Lower lobe of right lung (tissue), 2 donors: Measurements from ENCODE around the gene CASP9. TPM values are rescaled to one million over a fixed set of nuclear protein-coding genes. Genes with fewer than 3 reads are reported as not detected.
"Not testable (repeated sequence)": the region's sequence is repeated elsewhere in the genome, so short reads cannot be mapped to it uniquely, and the experiment has no call there.

Experiments
- ATAC-seq, 2 donors: fragments of 200-7000 bp; cut with Tn5 transposase; one replicate each; pipeline ENCODE4 v1.9.1; 2020 to 2022; ENCODE audit warnings: mild to moderate bottlenecking in 2 of 2, moderate library complexity in 2 of 2
- DNase-seq: peaks from one replicate; pipeline ENCODE4 v3.0.0-alpha.2; 2020
- H3K27ac ChIP-seq: fragments of 200-600 bp; one replicate; pipeline ENCODE4 v1.8.0; 2022
- H3K27me3 ChIP-seq: fragments of 200-600 bp; one replicate; pipeline ENCODE4 v1.8.0; 2022; ENCODE audit warnings: low read depth
- H3K36me3 ChIP-seq: fragments of 200-600 bp; one replicate; pipeline ENCODE4 v1.8.0; 2022; ENCODE audit warnings: mild to moderate bottlenecking
- H3K4me1 ChIP-seq: fragments of 200-600 bp; one replicate; pipeline ENCODE4 v1.8.0; 2022
- H3K4me3 ChIP-seq: fragments of 200-600 bp; one replicate; pipeline ENCODE4 v1.8.0; 2022; ENCODE audit warnings: mild to moderate bottlenecking
- H3K9me3 ChIP-seq: fragments of 200-600 bp; one replicate; pipeline ENCODE4 v1.8.0; 2022
- intact Hi-C: fragments of 100-400 bp; cut with DNase I; formaldehyde crosslinking; loops from one replicate; pipeline ENCODE4 v1.11.0; 2022
- total RNA-seq: library from RNA; stranded (reverse); fragmentation: NEBNext Ultra II Directional; extraction: Animal tissue kit (Norgen Biotek cat#: 25700); gene quantifications from one replicate; pipeline ENCODE4 v1.2.1, GENCODE V29; 2021
- TF ChIP-seq, protein P1 (sequence below): fragments of 200-600 bp; IDR thresholded peaks from one replicate; pipeline ENCODE4 v1.8.0; 2022; ENCODE audit warnings: antibody characterized with exemption, mild to moderate bottlenecking
- donor health status: DM: no; HTN: yes; CAD: no; lungs with severe emphysema.

Gene CASP9
- total RNA-seq, 1 donor from 2014 or later: 16.4 TPM

DNA sequence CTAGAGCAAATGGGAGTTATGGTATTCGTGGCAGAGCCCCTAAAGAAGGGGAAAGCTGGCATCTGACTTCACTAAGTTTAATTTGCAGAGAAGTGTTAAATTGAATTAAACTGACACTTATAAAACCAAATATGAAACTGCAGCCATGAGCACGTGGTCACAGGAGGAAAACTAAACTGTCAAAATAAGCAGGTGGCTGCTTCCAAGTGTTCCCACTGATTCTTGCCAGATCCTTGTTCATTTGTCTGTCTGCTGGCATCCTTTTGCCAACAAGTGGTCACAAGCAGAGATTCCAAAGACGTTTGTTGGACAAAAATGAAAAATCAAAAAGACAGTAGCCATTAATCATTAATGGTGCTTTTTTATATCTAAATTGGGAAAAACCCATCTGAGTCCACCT, 54.7 kb downstream of the CASP9 start:
- intact Hi-C loops: no loop called here
- Histone ChIP-seq H3K36me3 (no peaks in the 10 kb centered on the region), H3K9me3 (no peaks in the 10 kb centered on the region), H3K4me3 (no peak overlapping the region), H3K27ac (no peak overlapping the region), H3K4me1 (peaks cover 2% of the 10 kb centered on the region), H3K27me3 (no peaks in the 10 kb centered on the region)
- DNase-seq (no peak), ATAC-seq (no peak)
- TF ChIP-seq, protein P1, sequence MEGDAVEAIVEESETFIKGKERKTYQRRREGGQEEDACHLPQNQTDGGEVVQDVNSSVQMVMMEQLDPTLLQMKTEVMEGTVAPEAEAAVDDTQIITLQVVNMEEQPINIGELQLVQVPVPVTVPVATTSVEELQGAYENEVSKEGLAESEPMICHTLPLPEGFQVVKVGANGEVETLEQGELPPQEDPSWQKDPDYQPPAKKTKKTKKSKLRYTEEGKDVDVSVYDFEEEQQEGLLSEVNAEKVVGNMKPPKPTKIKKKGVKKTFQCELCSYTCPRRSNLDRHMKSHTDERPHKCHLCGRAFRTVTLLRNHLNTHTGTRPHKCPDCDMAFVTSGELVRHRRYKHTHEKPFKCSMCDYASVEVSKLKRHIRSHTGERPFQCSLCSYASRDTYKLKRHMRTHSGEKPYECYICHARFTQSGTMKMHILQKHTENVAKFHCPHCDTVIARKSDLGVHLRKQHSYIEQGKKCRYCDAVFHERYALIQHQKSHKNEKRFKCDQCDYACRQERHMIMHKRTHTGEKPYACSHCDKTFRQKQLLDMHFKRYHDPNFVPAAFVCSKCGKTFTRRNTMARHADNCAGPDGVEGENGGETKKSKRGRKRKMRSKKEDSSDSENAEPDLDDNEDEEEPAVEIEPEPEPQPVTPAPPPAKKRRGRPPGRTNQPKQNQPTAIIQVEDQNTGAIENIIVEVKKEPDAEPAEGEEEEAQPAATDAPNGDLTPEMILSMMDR: no peak

DNA sequence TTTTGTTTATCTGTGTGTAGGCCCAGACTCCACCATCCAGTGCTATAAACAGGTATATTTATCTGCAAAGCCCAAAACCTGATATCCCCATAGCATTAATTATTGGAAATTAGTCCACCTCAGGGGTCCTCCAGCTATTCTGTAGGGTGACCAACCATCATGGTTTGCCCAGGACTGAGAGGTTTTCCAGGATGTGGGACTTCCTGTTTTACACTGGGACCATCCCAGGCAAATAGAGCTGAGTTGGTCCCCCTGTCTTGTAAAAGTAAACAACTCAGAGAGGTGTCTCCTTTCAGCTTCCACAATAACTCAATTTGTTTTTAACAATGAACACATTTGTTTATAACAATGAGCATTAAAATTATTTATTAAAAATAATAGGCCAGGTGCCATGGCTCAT, 55.9 kb downstream of the CASP9 start:
- Histone ChIP-seq H3K4me1 (peaks cover 13% of the 10 kb centered on the region), H3K36me3 (no peaks in the 10 kb centered on the region), H3K27ac (no peak overlapping the region), H3K4me3 (no peak overlapping the region), H3K27me3 (no peaks in the 10 kb centered on the region), H3K9me3 (no peaks in the 10 kb centered on the region)
- intact Hi-C loops: no loop called here
- ATAC-seq (no peak), DNase-seq (no peak)
- TF ChIP-seq, protein P1: no peak

DNA sequence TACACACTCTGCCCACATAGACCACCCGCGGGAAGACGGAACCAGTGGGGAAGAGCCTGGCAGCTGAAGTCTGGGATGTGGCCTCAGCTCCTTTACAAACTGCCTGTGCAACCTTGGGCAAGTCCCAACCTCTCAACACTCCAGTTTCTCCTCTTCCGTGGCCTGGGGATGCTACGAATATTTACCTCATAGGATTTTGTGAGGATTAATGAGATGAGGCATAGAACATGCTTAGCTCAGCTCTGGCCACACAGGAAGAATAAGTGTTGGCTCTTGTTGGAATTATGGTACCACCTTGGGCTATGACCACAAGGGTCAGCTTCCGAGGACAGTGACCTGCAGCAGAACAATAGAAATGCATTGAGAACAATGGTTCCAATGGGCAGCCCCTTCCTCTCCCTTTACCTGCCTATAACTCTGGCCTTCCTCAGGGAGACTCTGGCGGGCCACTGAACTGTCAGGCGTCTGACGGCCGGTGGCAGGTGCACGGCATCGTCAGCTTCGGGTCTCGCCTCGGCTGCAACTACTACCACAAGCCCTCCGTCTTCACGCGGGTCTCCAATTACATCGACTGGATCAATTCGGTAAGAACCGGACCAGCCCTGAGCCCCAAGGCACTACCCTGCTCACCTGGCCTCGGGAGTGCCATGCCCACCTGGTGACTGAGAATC, 56.9 kb downstream of the CASP9 start:
- H3K9me3 ChIP-seq, DNase-seq, ATAC-seq, H3K27me3 ChIP-seq, intact Hi-C loops, H3K4me3 ChIP-seq, H3K36me3 ChIP-seq, H3K27ac ChIP-seq: not testable (repeated sequence)
- peaks cover 13% of the 10 kb centered on the region for H3K4me1 ChIP-seq

DNA sequence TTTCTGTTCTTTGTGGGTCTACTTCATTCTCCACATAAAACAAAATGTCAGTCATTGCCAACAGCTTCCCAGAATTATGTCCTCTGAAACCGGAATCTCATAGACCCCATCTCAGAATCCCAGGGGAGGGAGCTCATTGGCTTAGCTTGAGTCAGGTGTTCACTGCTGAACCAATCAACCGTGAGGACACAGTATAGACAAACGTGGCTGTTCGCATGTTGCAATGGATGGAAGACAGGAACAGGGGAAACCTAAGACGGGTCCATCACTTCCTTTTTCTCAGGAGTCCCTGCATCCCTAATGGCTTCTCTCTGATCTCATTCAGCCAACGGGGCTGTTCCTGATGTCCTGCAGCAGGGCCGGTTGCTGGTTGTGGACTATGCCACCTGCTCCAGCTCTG, 58.3 kb downstream of the CASP9 start:
- intact Hi-C loops: no loop called here
- DNase-seq (no peak), ATAC-seq (peak; percentile 40 to 49)
- Histone ChIP-seq H3K36me3 (no peaks in the 10 kb centered on the region), H3K9me3 (no peaks in the 10 kb centered on the region), H3K4me3 (no peak overlapping the region), H3K4me1 (peaks cover 13% of the 10 kb centered on the region), H3K27ac (no peak overlapping the region), H3K27me3 (no peaks in the 10 kb centered on the region)
- TF ChIP-seq, protein P1: no peak

DNA sequence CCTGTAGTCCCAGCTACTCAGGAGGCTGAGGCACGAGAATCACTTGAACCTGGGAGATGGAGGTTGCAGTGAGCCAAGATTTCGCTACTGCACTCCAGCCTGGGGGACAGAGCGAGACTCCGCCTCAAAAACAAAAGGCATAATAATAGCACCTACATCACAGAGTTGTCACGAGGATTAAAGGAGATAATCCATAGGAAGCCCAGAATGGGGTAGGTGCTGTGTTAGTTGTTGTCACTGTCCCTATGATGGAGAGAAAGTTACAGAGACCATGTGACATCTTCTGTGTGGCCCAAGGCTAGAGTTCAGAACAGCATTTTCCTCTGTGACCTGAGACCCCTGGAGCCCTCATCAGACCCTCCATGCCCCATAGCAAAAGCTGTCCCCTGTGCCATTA, 60.1 kb downstream of the CASP9 start:
- not testable (repeated sequence) for DNase-seq, ATAC-seq

DNA sequence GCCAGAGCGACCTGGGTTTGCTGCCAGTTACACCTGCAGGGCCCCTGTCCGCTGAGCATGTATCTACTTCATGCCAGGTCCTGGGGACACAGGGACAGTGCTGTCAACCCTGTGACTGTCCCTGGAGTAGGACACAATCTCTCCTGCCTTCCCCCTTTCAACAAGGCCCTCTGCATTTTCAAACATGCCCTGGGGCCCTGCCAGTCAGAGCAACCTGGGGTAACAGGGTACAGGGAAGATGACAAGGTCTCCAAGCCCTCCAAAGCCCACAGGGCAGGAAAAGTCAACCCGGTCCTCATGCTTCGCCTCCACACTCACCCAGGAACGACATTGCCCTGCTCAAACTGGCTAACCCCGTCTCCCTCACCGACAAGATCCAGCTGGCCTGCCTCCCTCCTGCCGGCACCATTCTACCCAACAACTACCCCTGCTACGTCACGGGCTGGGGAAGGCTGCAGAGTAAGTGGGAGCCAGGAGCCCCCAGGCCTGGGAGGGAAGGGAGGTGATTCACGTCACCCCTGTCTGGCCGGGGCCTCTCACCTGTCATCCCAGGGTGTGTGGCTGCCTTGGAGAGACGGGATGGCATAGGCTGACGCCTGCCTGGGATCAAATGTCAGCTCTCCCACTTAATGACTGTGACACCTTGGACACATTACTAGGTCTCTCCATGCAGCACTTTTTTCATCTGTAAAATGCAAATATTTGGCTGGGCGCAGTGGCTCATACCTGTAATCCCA, 60.8 kb downstream of the CASP9 start:
- DNase-seq, H3K9me3 ChIP-seq, H3K27me3 ChIP-seq, H3K36me3 ChIP-seq, ATAC-seq, intact Hi-C loops, H3K4me3 ChIP-seq, H3K27ac ChIP-seq: not testable (repeated sequence)
- H3K4me1 ChIP-seq: peaks cover 13% of the 10 kb centered on the region

More for the DNA sequence above, 60.1 kb downstream of the CASP9 start:
- intact Hi-C loops, H3K36me3 ChIP-seq, H3K27me3 ChIP-seq, H3K27ac ChIP-seq, H3K4me3 ChIP-seq, H3K9me3 ChIP-seq: not testable (repeated sequence)
- H3K4me1 ChIP-seq: peaks cover 13% of the 10 kb centered on the region

DNA sequence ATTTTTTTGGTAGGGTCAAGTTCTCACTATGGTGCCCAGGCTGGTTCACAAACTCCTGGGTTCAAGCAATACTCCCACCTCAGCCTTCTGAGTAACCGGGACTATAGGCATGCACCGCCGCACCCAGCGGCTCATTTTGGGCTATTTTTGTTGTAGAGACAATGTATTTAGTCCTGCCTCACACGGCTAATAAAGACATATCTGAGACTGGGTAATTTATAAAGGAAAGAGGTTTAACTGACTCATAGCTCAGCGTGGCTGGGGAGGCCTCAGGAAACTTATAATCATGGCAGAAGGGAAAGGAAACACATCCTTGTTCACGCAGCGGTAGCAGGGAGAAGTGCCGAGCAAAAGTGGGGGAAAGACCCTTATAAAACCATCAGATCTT, 63.3 kb downstream of the CASP9 start:
- H3K4me3 ChIP-seq: no peak overlapping the region
- H3K27ac ChIP-seq: no peak overlapping the region
- no peak for DNase-seq
- H3K36me3 ChIP-seq: no peaks in the 10 kb centered on the region
- TF ChIP-seq, protein P1: no peak
- ATAC-seq: no peak
- intact Hi-C loops: no loop called here
- H3K9me3 ChIP-seq: no peaks in the 10 kb centered on the region
- no peaks in the 10 kb centered on the region for H3K27me3 ChIP-seq
- H3K4me1 ChIP-seq: peaks cover 13% of the 10 kb centered on the region
